HG03575 (cell line): ENCODE data around the gene B3GNT7.
"Not testable (repeated sequence)": the region's sequence is repeated elsewhere in the genome, so short reads cannot be mapped to it uniquely, and the experiment has no call there.

Source experiments
- ATAC-seq: cut with Tn5 transposase; IDR thresholded peaks from one replicate; pipeline ENCODE4 v1.9.1; 2021; ENCODE audit not compliant: unreplicated experiment, insufficient number of reproducible peaks, low FRiP score; ENCODE audit errors: extremely low read depth

Gene B3GNT7

GRCh38 chr2:231413456-231413855 is 17.9 kb downstream of the B3GNT7 start:
- ATAC-seq: no peak

- ATAC-seq: no peak
Observed at GRCh38 chr2:231413921-231414476, 18.5 kb downstream of the B3GNT7 start.

- ATAC-seq: no peak
Observed at GRCh38 chr2:231415029-231415428, 19.5 kb downstream of the B3GNT7 start.

GRCh38 chr2:231418820-231419640 is 23.5 kb downstream of the B3GNT7 start:
- ATAC-seq: no peak

- ATAC-seq: no peak
Observed at GRCh38 chr2:231421051-231421580, 25.6 kb downstream of the B3GNT7 start.

GRCh38 chr2:231422056-231422455 is 26.5 kb downstream of the B3GNT7 start:
- ATAC-seq: no peak

GRCh38 chr2:231423176-231423575 is 27.7 kb downstream of the B3GNT7 start:
- ATAC-seq: no peak

GRCh38 chr2:231425291-231425810 is 29.8 kb downstream of the B3GNT7 start:
- ATAC-seq: no peak

GRCh38 chr2:231425811-231426703 is 30.5 kb downstream of the B3GNT7 start:
- ATAC-seq: no peak

GRCh38 chr2:231427116-231427515 is 31.6 kb downstream of the B3GNT7 start:
- ATAC-seq: no peak

- no peak for ATAC-seq
Observed at GRCh38 chr2:231429152-231429551, 33.6 kb downstream of the B3GNT7 start.

- no peak for ATAC-seq
Observed at GRCh38 chr2:231429901-231430300, 34.4 kb downstream of the B3GNT7 start.

- not testable (repeated sequence) for ATAC-seq
Observed at GRCh38 chr2:231430437-231430836, 34.9 kb downstream of the B3GNT7 start.

GRCh38 chr2:231431606-231432005 is 36.1 kb downstream of the B3GNT7 start:
- no peak for ATAC-seq

- ATAC-seq: no peak
Observed at GRCh38 chr2:231433990-231434389, 38.5 kb downstream of the B3GNT7 start.

GRCh38 chr2:231436957-231437356 is 41.4 kb downstream of the B3GNT7 start:
- ATAC-seq: no peak

GRCh38 chr2:231449503-231450054 is 54.1 kb downstream of the B3GNT7 start:
- ATAC-seq: no peak

GRCh38 chr2:231450548-231450989 is 55.1 kb downstream of the B3GNT7 start:
- no peak for ATAC-seq
